ENCODE measurements around the gene PSMD12.

PSMD12 gene

DNA sequence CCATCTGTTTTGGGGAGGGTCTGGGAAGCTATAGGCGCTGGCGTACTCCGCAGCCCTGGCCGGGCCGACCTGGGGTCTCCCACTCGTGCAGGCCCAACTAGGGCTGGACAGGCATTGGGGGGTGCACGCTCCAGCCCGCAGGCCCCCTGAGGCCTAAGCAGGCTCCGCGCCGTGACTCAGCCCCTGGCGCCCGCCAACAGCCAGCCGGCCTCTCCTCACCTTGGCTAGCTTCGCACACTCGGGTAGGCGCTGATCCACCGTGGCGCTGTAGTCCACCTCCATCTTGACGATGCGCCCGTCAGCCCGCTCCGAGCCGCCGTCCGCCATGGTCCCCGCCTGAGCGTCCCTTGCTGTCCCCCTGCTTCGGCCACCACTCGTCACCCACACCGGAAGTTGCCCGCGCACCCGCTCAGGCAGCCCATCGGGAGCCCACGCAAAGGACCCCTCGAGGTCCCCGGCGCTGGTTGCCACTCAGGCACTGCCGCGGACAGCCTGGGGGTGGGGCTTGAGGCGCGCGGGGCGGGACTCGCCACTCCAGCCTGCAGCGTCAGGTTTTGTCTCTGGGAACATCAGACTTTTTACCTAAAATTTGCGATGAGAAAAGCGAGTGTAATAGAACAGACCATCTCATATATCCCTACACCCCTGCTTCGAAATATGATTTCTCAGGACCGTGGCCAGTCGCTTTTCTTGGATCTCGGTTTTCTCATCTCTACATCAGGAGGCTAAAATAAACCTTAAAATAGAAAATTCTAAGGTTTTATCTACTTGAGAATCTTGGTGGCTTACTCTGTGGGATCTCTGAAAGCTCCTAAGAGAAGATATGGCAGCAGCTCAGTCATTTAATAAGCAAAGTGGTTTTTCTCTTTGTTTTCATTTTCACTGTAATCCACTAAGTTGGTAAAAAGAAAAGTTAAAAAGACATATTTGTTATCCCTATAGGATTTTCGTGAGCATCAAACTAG lies at the start of gene PSMD12:
PSMD12 (minus strand) TSS at position 385 of the 965 bp plus-strand sequence; CDS start at position 327, 58 bp downstream.
- DNase-seq (ENCODE audit: low read depth), result peak; percentile 88
- peak within 1 kb of the TSS; percentile 98 for H3K4me3 ChIP-seq (ENCODE audit: low read length)
- TF ChIP-seq, protein P1, sequence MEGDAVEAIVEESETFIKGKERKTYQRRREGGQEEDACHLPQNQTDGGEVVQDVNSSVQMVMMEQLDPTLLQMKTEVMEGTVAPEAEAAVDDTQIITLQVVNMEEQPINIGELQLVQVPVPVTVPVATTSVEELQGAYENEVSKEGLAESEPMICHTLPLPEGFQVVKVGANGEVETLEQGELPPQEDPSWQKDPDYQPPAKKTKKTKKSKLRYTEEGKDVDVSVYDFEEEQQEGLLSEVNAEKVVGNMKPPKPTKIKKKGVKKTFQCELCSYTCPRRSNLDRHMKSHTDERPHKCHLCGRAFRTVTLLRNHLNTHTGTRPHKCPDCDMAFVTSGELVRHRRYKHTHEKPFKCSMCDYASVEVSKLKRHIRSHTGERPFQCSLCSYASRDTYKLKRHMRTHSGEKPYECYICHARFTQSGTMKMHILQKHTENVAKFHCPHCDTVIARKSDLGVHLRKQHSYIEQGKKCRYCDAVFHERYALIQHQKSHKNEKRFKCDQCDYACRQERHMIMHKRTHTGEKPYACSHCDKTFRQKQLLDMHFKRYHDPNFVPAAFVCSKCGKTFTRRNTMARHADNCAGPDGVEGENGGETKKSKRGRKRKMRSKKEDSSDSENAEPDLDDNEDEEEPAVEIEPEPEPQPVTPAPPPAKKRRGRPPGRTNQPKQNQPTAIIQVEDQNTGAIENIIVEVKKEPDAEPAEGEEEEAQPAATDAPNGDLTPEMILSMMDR (conservative IDR thresholded peaks at IDR 0.05; ENCODE audit: low read length), result no peak

DNA sequence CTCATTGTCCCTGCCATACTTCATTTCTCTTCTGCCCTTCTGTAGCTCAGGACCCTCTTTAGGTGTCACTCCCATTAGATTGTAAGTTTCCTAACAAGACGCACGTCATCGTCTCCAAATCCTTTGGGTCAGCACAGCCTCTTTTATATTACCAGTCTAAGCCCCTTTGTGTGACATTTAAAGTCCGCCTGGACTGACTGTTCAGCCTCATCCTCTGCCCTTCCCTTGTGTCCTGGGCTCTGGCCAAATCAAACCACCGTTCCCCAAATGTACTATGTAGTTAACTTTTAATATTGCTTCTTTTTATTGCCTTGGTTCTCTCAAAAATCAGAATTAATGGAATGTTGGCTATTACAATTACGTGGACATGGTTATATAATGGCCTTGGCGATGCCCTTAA lies 48.9 kb upstream of the PSMD12 start:
- H3K4me3 ChIP-seq (ENCODE audit: low read length), result no peak overlapping the region
- TF ChIP-seq, protein P1 (conservative IDR thresholded peaks at IDR 0.05; ENCODE audit: low read length), result no peak
- no peak for DNase-seq (ENCODE audit: low read depth)

GRCh38 chr17:67414559-67414958 lies 48.2 kb upstream of the PSMD12 start:
- TF ChIP-seq, protein P1 (conservative IDR thresholded peaks at IDR 0.05; ENCODE audit: low read length), result no peak

DNA sequence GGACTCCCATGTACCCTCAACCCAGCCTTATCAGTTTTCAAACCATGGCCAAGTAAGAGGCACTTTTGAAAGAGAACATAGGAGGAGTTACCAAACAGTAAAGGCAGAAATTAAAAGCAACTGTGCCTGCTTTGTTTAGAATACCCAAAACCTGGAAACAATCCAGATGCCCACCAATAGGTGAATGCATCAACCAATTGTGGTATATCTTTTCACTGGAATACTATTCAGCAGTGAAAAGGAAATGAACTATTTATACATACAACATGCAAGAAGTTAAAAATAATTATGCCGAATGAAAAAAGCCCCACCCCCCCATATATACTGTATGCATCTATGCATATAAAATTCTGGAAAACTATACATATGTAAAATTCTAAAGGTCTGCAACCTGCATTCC lies 47.8 kb upstream of the PSMD12 start:
- no peak for DNase-seq (ENCODE audit: low read depth)
- no peak overlapping the region for H3K4me3 ChIP-seq (ENCODE audit: low read length)
- TF ChIP-seq, protein P1 (conservative IDR thresholded peaks at IDR 0.05; ENCODE audit: low read length), result no peak

More at GRCh38 chr17:67414559-67414958, 48.2 kb upstream of the PSMD12 start:
- no peak for DNase-seq (ENCODE audit: low read depth)
- no peak overlapping the region for H3K4me3 ChIP-seq (ENCODE audit: low read length)

GRCh38 chr17:67413388-67413787 lies 47.0 kb upstream of the PSMD12 start:
- DNase-seq (ENCODE audit: low read depth), result no peak
- TF ChIP-seq, protein P1 (conservative IDR thresholded peaks at IDR 0.05; ENCODE audit: low read length), result no peak
- no peak overlapping the region for H3K4me3 ChIP-seq (ENCODE audit: low read length)

- no peak overlapping the region for H3K4me3 ChIP-seq (ENCODE audit: low read length)
- TF ChIP-seq, protein P1 (conservative IDR thresholded peaks at IDR 0.05; ENCODE audit: low read length), result no peak
- no peak for DNase-seq (ENCODE audit: low read depth)
Measured at GRCh38 chr17:67412941-67413340, 46.6 kb upstream of the PSMD12 start.

- TF ChIP-seq, protein P1 (conservative IDR thresholded peaks at IDR 0.05; ENCODE audit: low read length), result no peak
- DNase-seq (ENCODE audit: low read depth), result no peak
- H3K4me3 ChIP-seq (ENCODE audit: low read length), result no peak overlapping the region
Measured at GRCh38 chr17:67412032-67412431, 45.7 kb upstream of the PSMD12 start.

Data from AG10803 (cell line).